Measurements from ENCODE around the gene GOLGA3. TPM values are rescaled to one million over a fixed set of nuclear protein-coding genes. Genes with fewer than 3 reads are reported as not detected.

The GOLGA3 gene
- total RNA-seq, 1 donor from 2014 or later: 33.4 TPM

GRCh38 chr12:132773077-132773955 lies 55.4 kb downstream of the GOLGA3 start:
- no peak overlapping the region for H3K4me3 Mint-ChIP-seq
- H3K4me1 Mint-ChIP-seq: peaks cover 4% of the 10 kb centered on the region
- H3K9me3 Mint-ChIP-seq: no peaks in the 10 kb centered on the region
- H3K27ac Mint-ChIP-seq (ENCODE audit: unreplicated experiment): no peak overlapping the region
- H3K27me3 Mint-ChIP-seq (ENCODE audit: low read depth): no peaks in the 10 kb centered on the region
- TF ChIP-seq CTCF (conservative IDR thresholded peaks at IDR 0.05): no peak
- H3K36me3 Mint-ChIP-seq (ENCODE audit: low read depth): peaks cover 8% of the 10 kb centered on the region
- DNase-seq (ENCODE audit: low read depth, low spot score): no peak

DNA sequence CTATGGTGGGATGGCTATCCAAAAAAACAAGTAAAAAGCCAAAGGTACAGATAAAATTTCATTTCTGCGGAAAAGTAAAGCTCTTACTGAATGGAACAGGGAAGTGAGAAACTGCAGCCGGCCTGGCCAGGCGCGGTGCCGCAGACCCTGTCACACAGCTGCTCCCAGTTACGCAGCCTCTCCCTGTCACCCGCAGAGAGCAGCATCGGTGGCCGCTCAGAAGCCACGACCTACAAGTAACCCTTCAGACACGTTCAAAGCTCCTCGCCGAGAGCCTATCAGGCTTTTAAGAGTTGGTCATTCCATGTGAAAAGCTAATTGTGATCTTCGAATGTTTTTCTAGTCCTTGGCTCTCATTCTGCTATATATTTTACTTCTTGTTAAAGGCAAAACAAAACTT lies 56.1 kb downstream of the GOLGA3 start:
- no peak overlapping the region for H3K27ac Mint-ChIP-seq (ENCODE audit: unreplicated experiment)
- peaks cover 6% of the 10 kb centered on the region for H3K4me1 Mint-ChIP-seq
- no peaks in the 10 kb centered on the region for H3K9me3 Mint-ChIP-seq
- H3K36me3 Mint-ChIP-seq (ENCODE audit: low read depth): peaks cover 10% of the 10 kb centered on the region
- no peaks in the 10 kb centered on the region for H3K27me3 Mint-ChIP-seq (ENCODE audit: low read depth)
- no peak for DNase-seq (ENCODE audit: low read depth, low spot score)
- TF ChIP-seq CTCF (conservative IDR thresholded peaks at IDR 0.05): no peak
- no peak overlapping the region for H3K4me3 Mint-ChIP-seq

DNA sequence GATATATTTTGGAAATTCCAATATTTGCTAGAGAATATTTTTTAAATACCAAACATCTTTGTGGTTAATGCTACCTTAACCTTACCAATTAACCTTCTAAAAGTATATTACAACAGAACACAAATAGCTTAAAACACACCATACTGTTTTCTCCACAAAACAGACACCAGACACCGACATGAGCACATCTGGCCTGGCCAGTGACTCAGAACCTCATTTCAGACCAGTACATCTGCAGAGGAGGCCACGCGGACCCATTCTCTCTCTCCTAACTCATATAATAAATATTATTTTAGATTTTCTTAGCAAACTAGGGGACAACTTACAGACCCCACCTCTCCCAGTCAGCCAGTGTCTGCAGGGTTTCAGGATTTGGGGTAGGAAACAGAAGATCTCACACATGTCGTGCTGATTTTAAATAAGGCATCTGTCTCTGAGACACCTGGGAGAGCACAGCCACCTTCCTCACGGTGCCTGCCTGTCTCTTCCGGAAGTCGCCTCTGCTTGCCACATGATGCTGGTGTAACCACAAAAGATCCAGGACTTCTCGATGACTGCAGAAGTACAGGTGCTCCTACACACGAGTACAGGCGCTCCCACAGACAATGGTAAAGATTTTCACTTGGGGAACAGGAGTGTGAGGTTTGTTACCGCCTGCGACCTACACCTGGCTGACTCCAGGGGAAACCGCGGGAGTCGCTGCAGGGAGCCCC lies 57.4 kb downstream of the GOLGA3 start:
- Mint-ChIP-seq H3K4me3 (no peak overlapping the region), H3K4me1 (peaks cover 6% of the 10 kb centered on the region), H3K36me3 (ENCODE audit: low read depth) (peaks cover 10% of the 10 kb centered on the region), H3K27ac (ENCODE audit: unreplicated experiment) (peak overlapping the region; percentile 12), H3K9me3 (no peaks in the 10 kb centered on the region), H3K27me3 (ENCODE audit: low read depth) (no peaks in the 10 kb centered on the region)
- TF ChIP-seq CTCF (conservative IDR thresholded peaks at IDR 0.05): no peak
- DNase-seq (ENCODE audit: low read depth, low spot score): no peak

GRCh38 chr12:132766380-132767085 lies 62.1 kb downstream of the GOLGA3 start:
- no peak for DNase-seq (ENCODE audit: low read depth, low spot score)
- Mint-ChIP-seq H3K36me3 (ENCODE audit: low read depth) (peaks cover 7% of the 10 kb centered on the region), H3K9me3 (no peaks in the 10 kb centered on the region), H3K4me3 (peak overlapping the region; percentile 27), H3K27me3 (ENCODE audit: low read depth) (no peaks in the 10 kb centered on the region), H3K4me1 (peaks cover 10% of the 10 kb centered on the region), H3K27ac (ENCODE audit: unreplicated experiment) (no peak overlapping the region)
- no peak for TF ChIP-seq CTCF (conservative IDR thresholded peaks at IDR 0.05)

DNA sequence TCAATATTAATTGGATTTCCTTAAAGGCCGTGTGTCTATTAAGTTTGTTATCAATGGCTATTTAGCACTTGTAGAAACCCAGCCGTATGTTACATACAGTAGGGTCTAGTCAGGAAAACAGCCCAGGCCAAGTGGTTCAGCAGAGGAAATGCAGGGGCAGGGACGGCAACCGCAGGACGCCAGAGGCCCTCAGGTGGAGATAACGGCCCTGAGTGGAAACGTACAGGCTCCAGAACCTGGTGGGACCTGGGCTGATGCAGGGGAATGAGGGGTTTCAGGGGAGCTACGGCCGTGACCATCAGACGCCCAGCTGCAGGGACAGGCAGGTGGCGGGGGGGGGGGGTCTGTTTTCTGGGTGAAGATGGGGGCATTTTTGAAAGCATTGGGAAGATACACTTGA lies 63.3 kb downstream of the GOLGA3 start:
- H3K27me3 Mint-ChIP-seq (ENCODE audit: low read depth): no peaks in the 10 kb centered on the region
- no peak for TF ChIP-seq CTCF (conservative IDR thresholded peaks at IDR 0.05)
- DNase-seq (ENCODE audit: low read depth, low spot score): no peak
- H3K36me3 Mint-ChIP-seq (ENCODE audit: low read depth): peaks cover 10% of the 10 kb centered on the region
- peak overlapping the region; percentile 54 for H3K4me3 Mint-ChIP-seq
- no peak overlapping the region for H3K27ac Mint-ChIP-seq (ENCODE audit: unreplicated experiment)
- peaks cover 18% of the 10 kb centered on the region for H3K4me1 Mint-ChIP-seq
- H3K9me3 Mint-ChIP-seq: no peaks in the 10 kb centered on the region

Data from neural crest cell (in vitro differentiated cells).